CD1c-positive myeloid dendritic cell (primary cell): ENCODE results near the gene KCNIP4.

Experiments
- DNase-seq: peaks from one replicate; pipeline ENCODE4 v3.0.0-alpha.2; 2016; ENCODE audit errors: extremely low spot score

The KCNIP4 gene

DNA sequence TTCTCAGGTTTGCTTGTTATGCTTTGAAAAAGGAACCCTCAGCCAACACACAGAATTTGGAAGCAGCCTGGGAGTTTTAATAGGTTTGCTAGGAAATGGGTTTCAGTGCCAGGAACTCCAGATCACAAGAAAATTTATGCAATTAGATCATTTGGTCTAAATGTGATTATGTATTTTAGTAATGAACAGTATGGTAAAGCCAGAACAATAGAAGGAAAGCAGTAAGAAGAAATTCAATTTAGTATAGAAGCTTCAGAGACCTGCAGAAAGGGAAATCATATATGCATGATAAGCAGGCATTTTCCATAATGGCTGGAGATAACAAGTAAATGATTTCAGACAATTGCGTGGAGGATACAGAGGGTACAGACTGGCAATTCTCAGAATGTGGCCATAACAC, 184.7 kb downstream of the KCNIP4 start:
- no peak for DNase-seq

DNA sequence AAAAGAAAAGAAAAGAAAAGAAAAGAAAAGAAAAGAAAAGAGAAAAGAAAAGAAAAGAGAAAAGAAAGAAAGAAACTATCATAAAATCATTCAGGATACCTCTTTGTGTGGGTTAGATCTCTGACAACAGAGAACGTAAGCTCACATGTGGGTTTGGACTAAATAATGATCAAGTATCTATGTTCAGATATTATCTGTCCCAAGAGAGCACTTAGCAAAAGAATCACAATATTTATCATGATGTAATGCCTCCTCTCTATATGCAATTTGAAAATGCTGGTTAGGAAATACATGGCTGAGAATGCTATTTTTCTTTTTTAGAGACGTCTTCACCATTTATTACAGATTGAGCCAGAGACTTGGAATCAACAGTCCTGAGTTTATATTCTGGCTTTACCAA, 191.3 kb downstream of the KCNIP4 start:
- no peak for DNase-seq

DNA sequence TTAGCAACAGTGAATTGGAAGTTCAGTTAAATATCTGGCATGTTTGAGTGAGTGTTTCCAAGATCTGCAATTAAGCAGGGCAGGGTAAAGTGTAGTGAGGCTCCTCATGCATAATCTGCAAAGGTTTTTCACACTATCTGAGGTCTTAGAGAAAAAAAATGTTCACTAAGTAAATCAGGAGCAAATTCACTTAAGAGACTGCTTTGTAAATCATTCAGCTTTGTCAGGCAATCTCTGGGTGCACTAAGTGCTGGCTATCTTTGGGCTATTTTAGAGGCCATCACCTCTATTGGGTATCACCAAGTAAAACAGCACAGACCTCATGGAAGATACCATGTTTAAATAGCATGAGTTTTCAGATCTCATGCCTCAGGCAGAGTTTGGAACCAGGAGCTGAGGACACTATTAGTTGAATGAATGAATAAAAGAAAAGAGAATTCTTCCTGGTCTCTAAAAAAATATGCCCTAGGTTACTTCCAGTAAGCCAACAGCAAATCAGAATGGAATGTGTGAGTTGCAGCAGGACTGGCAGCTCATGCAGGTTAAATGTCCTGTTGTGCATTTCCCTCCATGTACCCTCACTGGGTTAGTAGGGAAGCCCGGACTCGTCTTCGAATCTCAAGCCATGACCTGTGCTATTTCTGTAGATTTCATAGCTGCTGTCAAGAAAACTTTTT, 195.3 kb downstream of the KCNIP4 start:
- no peak for DNase-seq

DNA sequence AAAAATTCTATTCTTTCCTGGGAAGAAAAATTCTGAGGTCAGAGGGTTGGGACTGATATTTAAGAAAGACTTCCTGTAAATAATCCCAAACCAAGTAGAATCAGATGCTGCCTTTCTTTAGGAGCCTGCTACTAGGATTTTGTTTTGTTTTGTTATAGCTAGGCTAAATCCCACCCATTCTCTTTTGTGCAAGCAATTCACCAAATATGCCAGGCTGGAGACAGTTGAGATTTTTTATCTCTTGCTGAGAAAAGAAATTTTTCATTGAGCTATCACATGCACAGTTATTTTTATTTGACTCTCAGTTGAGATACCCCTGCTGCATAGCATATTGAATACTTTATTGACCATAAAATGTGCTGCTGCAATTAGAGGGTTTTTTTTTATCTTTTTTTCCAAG, 196.0 kb downstream of the KCNIP4 start:
- DNase-seq, result no peak

DNA sequence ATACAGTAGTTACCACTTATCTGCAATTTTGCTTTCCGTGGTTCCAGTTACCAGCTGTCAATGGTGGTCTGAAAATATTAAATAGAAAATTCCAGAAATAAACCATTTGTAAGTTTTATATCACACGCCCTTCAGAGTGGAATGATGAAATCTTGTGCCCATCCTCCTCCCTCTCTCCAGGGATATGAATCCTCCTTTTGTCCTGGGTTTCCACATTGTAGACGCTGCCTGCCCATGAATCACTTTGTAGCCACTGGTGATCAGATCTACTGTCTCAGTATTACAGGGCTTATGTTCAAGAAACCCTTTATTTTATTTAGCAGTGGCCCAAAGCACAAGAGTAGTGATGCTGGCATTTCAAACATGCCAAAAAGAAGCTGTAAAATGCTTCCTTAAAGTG, 198.6 kb downstream of the KCNIP4 start:
- no peak for DNase-seq

DNA sequence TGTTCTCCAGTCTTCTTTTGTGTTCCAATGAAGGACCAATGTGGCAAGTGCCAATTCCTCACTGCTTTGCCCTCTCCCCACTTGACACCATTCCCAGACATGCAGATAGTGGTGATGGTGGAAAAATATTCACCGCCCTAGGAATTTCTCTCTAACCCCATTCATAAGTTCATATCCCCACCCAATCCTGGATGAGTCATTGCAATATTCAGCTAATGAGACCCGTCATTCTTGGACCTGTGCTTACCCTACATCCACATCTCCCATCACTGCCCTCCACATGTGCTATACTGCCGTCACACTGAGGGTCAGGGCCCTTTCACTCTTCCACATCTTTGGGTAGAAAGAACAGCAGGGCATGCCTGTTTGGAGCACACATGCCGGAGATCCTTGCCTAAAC, 199.2 kb downstream of the KCNIP4 start:
- DNase-seq, result no peak

DNA sequence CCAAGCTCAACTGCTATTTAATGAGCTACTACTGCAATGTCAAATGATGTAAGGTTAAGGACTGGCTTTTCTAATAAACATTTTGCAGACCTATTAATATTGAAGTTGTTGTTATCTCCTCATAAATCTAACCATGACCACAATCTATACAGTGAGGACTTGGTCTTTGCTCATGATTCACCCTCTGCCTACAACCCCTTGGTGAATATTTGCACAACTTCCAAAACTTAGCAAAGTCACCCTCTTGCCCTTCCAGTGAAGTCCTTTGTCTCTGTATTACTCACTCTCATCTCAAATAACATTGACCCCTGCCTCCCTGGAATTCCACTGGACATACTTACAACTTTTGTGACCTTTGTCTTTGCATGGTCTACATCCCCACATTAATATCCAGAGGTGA, 204.5 kb downstream of the KCNIP4 start:
- no peak for DNase-seq

DNA sequence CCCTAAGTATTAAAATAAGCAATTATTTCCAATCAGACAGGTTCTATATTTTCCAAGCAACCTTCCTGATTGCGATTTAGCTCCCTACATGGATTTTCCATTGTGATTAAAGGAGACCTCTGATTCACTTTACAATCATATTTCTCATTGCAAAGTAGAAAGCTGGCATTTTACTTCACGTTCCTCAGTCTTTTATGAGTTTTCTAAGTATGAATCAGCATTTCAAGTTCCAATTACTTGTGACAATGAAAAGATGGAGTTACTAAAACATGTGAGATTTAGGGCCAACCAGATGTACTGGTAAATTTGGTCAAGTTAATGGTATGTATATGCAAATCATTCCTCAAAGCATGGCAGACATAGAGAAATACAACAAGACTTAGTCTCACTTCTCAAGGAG, 206.2 kb downstream of the KCNIP4 start:
- DNase-seq, result no peak

DNA sequence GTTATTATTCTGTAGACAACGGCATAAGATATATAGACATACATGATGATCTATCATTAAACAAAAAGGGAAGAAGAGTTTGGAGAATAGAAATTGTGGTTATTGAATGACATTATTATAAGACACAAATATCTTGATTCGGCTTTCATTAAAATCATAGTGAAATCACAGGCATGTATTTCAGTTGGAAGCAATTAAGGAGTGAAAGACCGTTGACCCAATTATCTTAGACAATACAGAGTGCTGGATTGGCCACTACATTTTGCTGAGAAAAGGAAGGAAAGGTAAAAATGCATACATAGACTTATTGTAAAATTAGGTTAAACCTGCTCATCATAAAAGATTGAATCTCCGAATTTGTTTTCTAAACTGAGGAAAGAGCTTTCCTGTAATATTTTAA, 209.8 kb downstream of the KCNIP4 start:
- no peak for DNase-seq

DNA sequence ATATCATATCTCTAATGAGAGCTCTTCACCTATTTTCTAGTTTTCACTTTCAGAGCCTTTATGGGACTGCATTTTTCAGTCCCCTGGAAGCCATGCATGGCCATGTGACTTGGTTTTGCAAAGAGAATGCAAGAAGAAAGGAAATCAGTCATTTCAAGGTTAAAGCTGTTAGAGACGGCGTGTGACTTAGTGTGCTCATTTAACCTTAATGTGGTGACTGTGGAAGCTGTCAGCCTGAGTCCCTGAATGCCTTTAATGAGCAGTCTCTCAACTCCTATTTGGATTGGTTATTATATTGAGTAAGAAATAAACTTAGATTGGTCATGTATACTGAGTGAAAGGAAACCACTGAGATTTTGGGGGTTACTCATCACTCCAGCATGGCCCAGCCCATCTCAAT, 212.7 kb downstream of the KCNIP4 start:
- no peak for DNase-seq

DNA sequence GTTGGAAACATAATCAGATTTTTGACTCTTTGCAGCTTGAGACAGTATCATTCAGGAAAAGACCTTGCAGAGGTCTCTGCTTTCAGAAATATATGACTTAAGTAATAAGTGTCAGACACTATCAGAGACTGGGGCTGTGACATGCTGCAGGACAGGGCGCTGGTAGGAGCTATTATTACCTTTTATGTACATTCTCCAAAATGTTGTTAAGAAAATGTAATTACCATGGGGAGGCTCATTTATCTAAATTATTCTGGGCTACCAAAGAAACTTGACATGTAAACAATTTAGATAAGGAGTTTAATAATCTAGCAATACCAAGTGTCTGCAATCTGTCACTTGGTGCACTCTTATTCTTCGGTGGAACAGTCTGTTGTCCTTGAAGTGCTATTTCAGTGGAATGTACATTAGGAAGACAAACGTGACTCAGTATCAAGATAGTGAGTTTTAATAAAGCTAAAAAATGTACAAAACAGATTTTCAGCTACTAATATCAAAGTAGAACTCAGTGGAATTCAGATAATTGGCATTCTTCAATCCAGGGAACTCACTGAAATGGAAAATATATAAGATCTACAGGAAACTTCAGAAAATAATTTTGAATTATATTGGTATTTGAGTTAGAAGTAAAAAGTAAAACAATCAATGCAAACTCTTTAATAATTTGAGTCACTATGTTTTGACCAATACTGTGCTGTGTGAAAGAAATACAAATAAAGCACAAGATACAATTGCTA, 214.5 kb downstream of the KCNIP4 start:
- no peak for DNase-seq

DNA sequence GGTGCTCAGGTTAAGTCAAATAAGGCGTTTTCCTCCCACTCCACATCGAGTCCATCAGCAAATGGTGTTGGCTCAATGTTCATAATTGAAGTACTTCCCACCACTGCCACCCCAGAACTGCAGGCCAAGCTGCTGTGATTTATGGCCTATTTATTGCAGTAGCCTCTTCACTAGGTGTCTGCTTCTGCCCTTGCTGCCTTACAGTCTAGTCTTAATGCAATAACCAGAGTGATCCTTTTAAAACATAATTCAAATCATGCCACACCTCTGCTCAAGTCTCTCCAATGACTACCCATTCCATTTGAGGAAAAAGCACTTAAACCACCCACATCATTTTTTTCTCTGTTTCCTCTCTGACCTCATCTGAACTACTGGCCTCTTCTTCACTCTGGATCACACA, 220.3 kb downstream of the KCNIP4 start:
- DNase-seq, result no peak

DNA sequence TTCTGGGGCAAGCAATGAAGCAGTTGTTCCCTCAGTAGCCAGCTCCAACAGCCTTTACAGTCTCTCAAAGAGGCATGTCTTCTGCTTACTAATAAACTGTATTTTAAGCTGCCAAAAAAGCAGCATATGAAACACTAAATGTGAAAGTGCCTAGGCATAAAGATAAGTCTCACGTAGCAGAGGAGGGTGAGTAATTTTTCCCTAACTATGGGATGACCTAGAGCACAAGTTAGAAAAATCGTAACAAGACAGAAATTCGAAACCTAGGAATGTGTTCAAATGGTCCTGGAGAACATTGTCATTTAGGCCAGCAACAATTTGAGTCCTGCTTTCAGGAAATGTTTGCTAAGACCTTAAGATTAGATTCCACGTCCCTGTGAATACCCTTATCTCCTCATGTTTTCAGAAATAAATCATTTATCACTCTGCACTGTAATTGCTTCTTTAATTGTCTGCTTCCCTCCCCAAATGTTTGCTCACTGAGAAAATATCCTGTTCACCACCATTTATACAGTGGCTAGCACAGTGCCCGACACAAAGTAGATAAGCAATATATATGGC, 222.2 kb downstream of the KCNIP4 start:
- DNase-seq, result no peak

DNA sequence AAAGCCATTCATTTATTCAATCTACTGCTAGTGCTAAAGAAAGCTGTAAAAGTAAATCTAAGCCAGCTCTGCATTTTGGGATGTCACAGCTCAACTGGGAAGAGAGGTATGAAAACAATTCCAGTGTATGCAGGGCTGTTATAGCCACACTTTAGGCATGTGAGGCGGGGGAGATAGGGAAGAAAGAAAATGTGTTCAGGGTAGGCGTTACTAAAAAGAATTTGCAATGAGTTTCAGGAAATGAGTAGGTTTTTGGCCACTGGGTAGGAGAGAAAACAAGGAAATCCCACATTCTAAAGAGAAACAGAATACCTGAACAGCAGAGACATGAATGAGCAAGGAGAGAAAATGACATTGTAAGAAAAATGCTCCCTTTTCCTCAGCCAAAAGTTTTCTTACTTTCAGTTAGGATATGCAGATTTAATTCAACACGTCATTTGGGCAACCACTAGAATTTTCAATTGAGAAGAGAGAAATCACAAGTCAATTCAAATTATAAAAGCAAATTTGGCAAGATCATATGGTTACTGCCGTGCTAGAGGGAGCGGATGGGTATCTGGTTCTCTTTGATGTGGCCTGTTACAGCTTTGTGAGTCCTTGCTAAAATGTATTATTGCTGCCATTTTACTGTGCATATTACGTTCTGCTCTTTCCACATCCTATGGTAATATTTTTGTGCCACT, 226.3 kb downstream of the KCNIP4 start:
- DNase-seq, result no peak

DNA sequence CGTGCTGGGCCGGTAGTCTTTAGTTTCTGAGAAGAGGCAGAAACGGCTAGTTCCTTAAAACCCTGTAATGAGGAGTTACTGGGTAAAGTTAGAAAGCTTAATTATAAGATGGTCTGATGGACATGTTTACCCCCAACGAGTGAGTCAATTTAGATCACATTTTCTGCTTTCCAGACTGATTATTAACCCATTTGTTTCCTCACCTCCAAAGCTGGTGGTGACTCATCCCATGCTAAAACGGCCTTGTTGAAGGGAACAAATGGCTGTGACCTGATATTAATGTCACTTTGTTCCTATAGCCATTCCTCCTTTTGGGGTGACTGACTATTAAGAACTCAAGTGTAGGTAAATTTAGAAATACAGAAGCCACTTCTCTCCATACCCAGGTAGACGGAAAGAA, 232.0 kb downstream of the KCNIP4 start:
- no peak for DNase-seq

DNA sequence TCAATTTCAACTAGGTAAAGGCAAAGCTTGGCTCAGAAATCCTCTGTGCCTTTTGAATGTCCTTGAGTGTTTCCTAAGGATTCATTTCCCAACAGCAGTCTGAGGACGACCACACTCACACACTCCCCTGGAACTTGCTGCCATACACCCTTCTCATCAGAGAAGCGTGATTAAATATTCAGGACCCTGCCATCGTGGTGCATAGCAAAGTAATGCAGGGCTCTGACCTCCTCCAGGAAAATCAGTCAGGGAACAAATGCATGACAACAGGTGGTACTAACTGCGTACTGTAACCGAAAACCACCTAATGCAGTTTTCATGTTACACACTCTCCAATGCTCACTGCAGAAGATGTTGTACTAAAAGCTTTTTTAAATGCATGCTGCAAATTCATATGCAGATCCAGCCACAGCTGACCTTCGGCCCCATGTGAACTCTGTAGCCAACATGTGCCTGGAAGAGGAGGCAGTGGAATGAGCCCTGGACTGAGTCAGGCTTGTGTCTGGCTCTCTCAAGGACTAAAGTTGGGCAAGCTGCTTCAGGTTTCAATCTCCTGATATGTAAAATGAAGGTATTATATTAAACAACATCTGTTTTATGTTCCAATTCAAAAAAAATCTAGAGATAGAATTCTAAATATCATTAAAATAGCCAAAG, 238.3 kb downstream of the KCNIP4 start:
- no peak for DNase-seq

DNA sequence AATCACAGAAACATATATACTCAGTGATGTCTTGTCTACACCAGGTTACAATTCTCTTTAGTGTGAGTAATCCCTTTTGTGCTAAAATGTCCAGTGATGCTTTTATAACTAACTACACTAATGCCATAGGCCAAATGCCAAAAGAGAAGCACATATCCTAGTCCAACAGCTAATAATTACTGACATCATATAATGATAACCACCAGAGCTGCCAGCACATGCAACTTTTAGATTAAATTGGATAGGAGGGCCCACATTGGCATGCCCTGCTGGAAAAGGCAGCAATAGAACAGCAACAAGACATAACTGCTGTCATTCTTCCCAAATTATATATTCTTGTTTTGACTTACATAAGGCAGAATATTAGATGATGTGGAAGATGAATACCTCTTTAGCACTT, 238.8 kb downstream of the KCNIP4 start:
- no peak for DNase-seq

DNA sequence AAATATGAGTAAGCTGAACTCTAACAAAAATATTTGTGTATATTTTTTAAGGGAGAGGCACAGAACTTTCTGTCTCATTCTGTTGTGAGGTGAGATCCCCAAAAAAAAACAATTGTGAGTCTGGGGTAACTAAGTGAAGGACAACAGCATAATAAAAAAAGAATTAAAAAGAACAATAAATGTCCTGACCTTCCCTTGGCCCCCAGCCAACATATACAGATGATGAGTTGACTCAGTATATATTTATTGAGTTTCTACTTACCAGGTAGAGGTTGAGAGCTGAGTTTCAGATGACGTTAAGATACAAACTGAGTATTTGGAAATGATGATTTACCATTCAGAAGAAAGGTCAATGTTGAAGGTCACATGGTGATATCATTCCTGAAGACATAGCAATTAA, 239.5 kb downstream of the KCNIP4 start:
- DNase-seq, result no peak

DNA sequence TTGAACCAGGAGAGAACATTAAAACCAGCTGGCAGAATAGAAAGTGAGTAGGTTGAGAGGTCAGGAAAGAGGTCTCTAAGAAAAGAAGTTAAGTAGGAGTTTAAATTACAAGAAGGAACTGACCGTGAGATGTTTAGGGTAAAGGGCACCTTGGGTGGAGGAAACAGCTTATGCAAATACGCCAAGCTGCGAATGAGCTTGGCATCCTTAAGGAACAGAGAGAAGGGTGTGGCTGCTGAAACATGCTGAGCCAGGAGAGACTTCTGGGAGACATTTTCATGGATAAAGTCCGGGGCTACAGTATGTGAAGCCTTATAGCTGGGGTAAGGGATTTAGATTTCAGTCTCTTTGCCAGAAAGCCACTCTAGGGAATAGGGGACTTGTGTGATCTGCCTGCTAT, 249.1 kb downstream of the KCNIP4 start:
- no peak for DNase-seq

DNA sequence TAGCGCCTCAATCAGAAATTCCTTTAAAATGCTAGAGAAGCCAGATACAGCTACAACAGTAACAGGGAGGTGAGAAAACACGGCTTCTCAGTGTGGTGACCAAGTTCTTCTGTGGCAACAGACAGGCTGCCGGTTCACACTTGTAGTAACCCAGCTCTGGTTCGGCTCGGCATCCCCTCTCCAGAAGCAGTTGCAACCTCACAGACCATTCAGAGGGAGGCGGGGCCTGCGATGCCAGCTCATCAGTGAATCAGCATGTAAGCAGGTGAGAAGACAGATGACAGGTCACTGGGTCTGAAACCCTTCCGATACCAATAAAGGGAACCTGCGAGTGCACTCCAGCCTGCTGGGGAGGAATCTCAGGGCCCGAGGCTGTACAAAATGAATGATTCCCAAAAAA, 251.0 kb downstream of the KCNIP4 start:
- no peak for DNase-seq

DNA sequence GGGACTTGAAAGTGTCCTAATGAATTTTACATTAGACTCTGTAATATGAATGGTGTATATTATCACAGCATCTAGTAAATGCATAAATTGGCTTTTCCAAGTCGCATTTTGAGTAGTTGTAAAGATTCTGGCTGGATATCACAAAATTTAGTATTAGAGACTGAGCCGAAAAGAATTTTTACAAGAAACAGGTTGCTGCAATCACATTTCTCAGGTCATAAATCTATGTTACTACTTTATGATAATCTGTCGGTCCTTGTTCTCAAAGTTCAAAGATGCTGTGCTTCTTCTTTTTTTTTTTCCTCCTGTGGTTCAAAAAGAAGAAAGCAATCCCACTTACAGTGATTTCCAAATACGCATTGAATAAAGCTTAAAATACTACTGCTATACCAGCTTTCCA, 253.4 kb downstream of the KCNIP4 start:
- no peak for DNase-seq

DNA sequence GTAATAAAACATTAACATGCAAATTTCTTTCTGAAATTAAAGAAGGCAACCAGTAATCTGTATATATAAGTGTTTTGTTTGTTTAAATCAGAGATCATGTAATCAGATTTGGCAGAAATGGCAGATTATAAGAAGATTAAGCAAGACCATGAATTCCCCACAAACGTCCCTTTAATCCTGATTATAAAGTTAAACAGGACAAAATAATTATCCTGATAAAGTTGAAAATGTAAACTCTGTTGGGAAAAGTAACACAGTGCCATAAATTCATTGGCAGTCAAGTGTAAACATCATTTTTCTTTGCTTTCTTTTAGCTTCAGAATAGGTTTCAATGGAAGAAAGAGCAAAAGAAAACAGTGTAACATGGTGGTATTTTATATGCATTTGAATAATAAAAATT, 256.3 kb downstream of the KCNIP4 start:
- no peak for DNase-seq
